HCT116 (cell line): ENCODE measurements around the gene PRKN.

ENCODE experiments used
- EGR1 ChIP-seq: IDR thresholded peaks from 2 replicates; pipeline ENCODE4 v1.6.1; 2012; ENCODE audit warnings: low read depth
- JUND ChIP-seq: IDR thresholded peaks from 2 replicates; pipeline ENCODE4 v1.6.1; 2012
- POLR2AphosphoS5 ChIP-seq: IDR thresholded peaks from 2 replicates; pipeline ENCODE4 v1.6.1; 2011; ENCODE audit warnings: mild to moderate bottlenecking, low read depth, low read length, moderate library complexity
- REST ChIP-seq: IDR thresholded peaks from 2 replicates; pipeline ENCODE4 v1.6.1; 2012; ENCODE audit warnings: low read depth
- YY1 ChIP-seq: IDR thresholded peaks from 2 replicates; pipeline ENCODE4 v1.6.1; 2011; ENCODE audit warnings: low read length, low read depth, moderate library complexity, mild to moderate bottlenecking; ENCODE audit not compliant: insufficient replicate concordance; ENCODE audit errors: extremely low read depth
- TF ChIP-seq, protein P1 (sequence below), 3 experiments: fragments of 200-600 bp in 1 of 3; sonication (generic) in 1 of 3; IDR thresholded peaks in 2 of 3; conservative IDR thresholded peaks in 1 of 3; 2 replicates each; pipeline ENCODE4 v1.5.1; 2012 to 2017; ENCODE audit warnings: low read depth in 2 of 3, low read length in 2 of 3, antibody characterized with exemption in 1 of 3, borderline replicate concordance in 1 of 3, control low read depth in 1 of 3, mild to moderate bottlenecking in 1 of 3, mixed read lengths in 1 of 3, mixed run types in 1 of 3, moderate library complexity in 1 of 3; ENCODE audit not compliant: insufficient read depth in 1 of 3

DNA sequence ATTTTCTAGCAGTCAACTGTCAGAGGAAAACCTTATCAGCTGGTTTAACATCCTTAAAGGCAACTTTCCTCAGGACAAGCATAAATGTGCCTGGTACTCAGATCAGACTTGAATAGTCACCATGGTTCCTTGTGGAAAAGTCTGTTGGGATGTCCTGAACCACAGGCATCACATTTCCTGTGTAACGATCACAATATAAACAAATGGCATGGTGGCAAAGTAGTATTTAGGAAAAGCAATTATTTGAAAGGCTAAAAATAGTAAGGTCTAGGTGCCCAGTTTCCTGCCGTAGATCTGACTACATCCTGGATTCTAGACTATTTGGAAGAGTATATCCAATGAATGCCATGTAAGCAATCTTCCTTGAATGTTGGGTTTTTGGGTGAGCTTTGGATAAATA is 1181.8 kb downstream of the PRKN start:
- TF ChIP-seq, protein P1, sequence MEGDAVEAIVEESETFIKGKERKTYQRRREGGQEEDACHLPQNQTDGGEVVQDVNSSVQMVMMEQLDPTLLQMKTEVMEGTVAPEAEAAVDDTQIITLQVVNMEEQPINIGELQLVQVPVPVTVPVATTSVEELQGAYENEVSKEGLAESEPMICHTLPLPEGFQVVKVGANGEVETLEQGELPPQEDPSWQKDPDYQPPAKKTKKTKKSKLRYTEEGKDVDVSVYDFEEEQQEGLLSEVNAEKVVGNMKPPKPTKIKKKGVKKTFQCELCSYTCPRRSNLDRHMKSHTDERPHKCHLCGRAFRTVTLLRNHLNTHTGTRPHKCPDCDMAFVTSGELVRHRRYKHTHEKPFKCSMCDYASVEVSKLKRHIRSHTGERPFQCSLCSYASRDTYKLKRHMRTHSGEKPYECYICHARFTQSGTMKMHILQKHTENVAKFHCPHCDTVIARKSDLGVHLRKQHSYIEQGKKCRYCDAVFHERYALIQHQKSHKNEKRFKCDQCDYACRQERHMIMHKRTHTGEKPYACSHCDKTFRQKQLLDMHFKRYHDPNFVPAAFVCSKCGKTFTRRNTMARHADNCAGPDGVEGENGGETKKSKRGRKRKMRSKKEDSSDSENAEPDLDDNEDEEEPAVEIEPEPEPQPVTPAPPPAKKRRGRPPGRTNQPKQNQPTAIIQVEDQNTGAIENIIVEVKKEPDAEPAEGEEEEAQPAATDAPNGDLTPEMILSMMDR (IDR thresholded peaks at IDR 0.05 in 2 of 3, conservative IDR thresholded peaks at IDR 0.05 in 1 of 3; ENCODE audit: borderline replicate concordance in 1 of 3, insufficient read depth in 1 of 3, low read depth in 2 of 3, low read length in 2 of 3) = no peak
- TF ChIP-seq EGR1 (no peak), POLR2AphosphoS5 (no peak), REST (no peak), YY1 (no peak), JUND (no peak)
